Fibroblast of lung (primary cell): Measurements from ENCODE around the gene FBL. TPM values are rescaled to one million over a fixed set of nuclear protein-coding genes. Genes with fewer than 3 reads are reported as not detected.

Source experiments
- DNase-seq, 2 donors: peaks; one replicate each; pipeline versions ENCODE4 v3.0.0 to v3.0.0-alpha.2; 2010; ENCODE audit warnings: low read depth in 2 of 2
- H2AFZ ChIP-seq: 2 replicates; pipeline ENCODE4 v1.5.1; 2012; ENCODE audit warnings: low read length, control low read depth, inconsistent platforms
- H3K27ac ChIP-seq: 2 replicates; pipeline ENCODE4 v1.5.1; 2011; ENCODE audit warnings: low read length, control low read depth; ENCODE audit not compliant: insufficient read depth
- H3K27me3 ChIP-seq: 2 replicates; pipeline ENCODE4 v1.5.1; 2011; ENCODE audit warnings: mild to moderate bottlenecking, low read length; ENCODE audit not compliant: control insufficient read depth, insufficient read depth
- H3K36me3 ChIP-seq: 2 replicates; pipeline ENCODE4 v1.5.1; 2011; ENCODE audit warnings: low read length; ENCODE audit not compliant: control insufficient read depth, insufficient read depth
- H3K4me1 ChIP-seq: 2 replicates; pipeline ENCODE4 v1.5.1; 2011; ENCODE audit warnings: low read length; ENCODE audit not compliant: control insufficient read depth, insufficient read depth; ENCODE audit errors: extremely low read depth
- H3K4me2 ChIP-seq: 2 replicates; pipeline ENCODE4 v1.5.1; 2011; ENCODE audit warnings: low read length, control low read depth; ENCODE audit not compliant: insufficient read depth; ENCODE audit errors: extremely low read depth
- H3K4me3 ChIP-seq, 4 experiments: fragments of 200-600 bp in 1 of 4; sonication (generic) in 1 of 4; replicated peaks in 1 of 4; 2 replicates each; pipeline ENCODE4 v1.5.1; 2011 to 2016; ENCODE audit warnings: low read length in 4 of 4, low read depth in 3 of 4, mild to moderate bottlenecking in 3 of 4, control low read depth in 2 of 4, inconsistent platforms in 1 of 4, mixed read lengths in 1 of 4; ENCODE audit not compliant: insufficient read depth in 1 of 4; ENCODE audit errors: control extremely low read depth in 1 of 4
- H3K79me2 ChIP-seq: 2 replicates; pipeline ENCODE4 v1.5.1; 2012; ENCODE audit warnings: mild to moderate bottlenecking, low read length, inconsistent platforms; ENCODE audit not compliant: control insufficient read depth, insufficient read depth
- H3K9ac ChIP-seq: 2 replicates; pipeline ENCODE4 v1.5.1; 2011; ENCODE audit warnings: mild to moderate bottlenecking, low read length, control low read depth; ENCODE audit not compliant: insufficient read depth
- H3K9me3 ChIP-seq: 2 replicates; pipeline ENCODE4 v1.5.1; 2012; ENCODE audit warnings: low read depth, low read length; ENCODE audit not compliant: control insufficient read depth, insufficient read depth
- H4K20me1 ChIP-seq: 2 replicates; pipeline ENCODE4 v1.5.1; 2011; ENCODE audit warnings: low read length; ENCODE audit not compliant: control insufficient read depth, insufficient read depth; ENCODE audit errors: extremely low read depth
- CTCF ChIP-seq, 2 donors: IDR thresholded peaks in 1 of 2; conservative IDR thresholded peaks in 1 of 2; 1 replicate in 1 of 2; 2 replicates in 1 of 2; pipeline ENCODE4 v1.5.1; 2011 to 2012; ENCODE audit warnings: low read length in 2 of 2, control low read depth in 1 of 2, inconsistent platforms in 1 of 2, low read depth in 1 of 2, mild to moderate bottlenecking in 1 of 2
- EZH2 ChIP-seq: IDR thresholded peaks from 2 replicates; pipeline ENCODE4 v1.5.1; 2012; ENCODE audit warnings: low read length, control low read depth, mild to moderate bottlenecking; ENCODE audit errors: missing control alignments
- polyA plus RNA-seq, 2 donors: library from polyadenylated mRNA; depleted of rRNA in 1 of 2; stranded (reverse) in 1 of 2; unstranded in 1 of 2; fragments of >200 nt; gene quantifications; 2 replicates each; pipeline ENCODE4 v1.2.1, GENCODE V29; 2011 to 2012; ENCODE audit warnings: missing spikeins in 1 of 2
- total RNA-seq: library from RNA; depleted of rRNA; stranded (reverse); fragments of >200 nt; gene quantifications from 2 replicates; pipeline ENCODE4 v1.2.1, GENCODE V29; 2014

Gene FBL
- total and polyA plus RNA-seq, 2 donors (not counting 1 experiment from before 2014, with no cell fraction given), result 127 to 177 TPM

GRCh38 chr19:39843919-39844793, 2.0 kb downstream of the FBL start:
- H2AFZ ChIP-seq, result no peak overlapping the region
- no peak overlapping the region for H3K9ac ChIP-seq
- H3K27ac ChIP-seq, result no peak overlapping the region
- H3K4me3 ChIP-seq, result peak overlapping the region in 2 of 4 experiments; percentile 69 to 90
- peaks cover 12% of the 10 kb centered on the region for H3K4me1 ChIP-seq
- peak; percentile 32 to 63 for DNase-seq
- H3K79me2 ChIP-seq, result peaks cover 64% of the 10 kb centered on the region
- no peaks in the 10 kb centered on the region for H4K20me1 ChIP-seq
- peak; percentile 50 to 71 for TF ChIP-seq CTCF (conservative IDR thresholded peaks at IDR 0.05 in 1 of 2, IDR thresholded peaks at IDR 0.05 in 1 of 2; ENCODE audit: low read depth in 1 of 2, low read length in 2 of 2)
- no peak for TF ChIP-seq EZH2
- H3K9me3 ChIP-seq, result no peaks in the 10 kb centered on the region
- H3K27me3 ChIP-seq, result no peaks in the 10 kb centered on the region
- H3K36me3 ChIP-seq, result peaks cover 2% of the 10 kb centered on the region
- H3K4me2 ChIP-seq, result peak overlapping the region; percentile 81

GRCh38 chr19:39842693-39843435, 3.3 kb downstream of the FBL start:
- Histone ChIP-seq H4K20me1 (no peaks in the 10 kb centered on the region), H3K9me3 (no peaks in the 10 kb centered on the region), H3K4me3 (peak overlapping the region in 1 of 4 experiments; percentile 3), H3K9ac (no peak overlapping the region), H3K79me2 (peaks cover 68% of the 10 kb centered on the region), H3K27ac (no peak overlapping the region), H3K4me2 (peak overlapping the region; percentile 77), H3K4me1 (peaks cover 12% of the 10 kb centered on the region), H2AFZ (no peak overlapping the region), H3K36me3 (peaks cover 5% of the 10 kb centered on the region), H3K27me3 (no peaks in the 10 kb centered on the region)
- no peak for DNase-seq
- TF ChIP-seq CTCF (conservative IDR thresholded peaks at IDR 0.05 in 1 of 2, IDR thresholded peaks at IDR 0.05 in 1 of 2; ENCODE audit: low read depth in 1 of 2, low read length in 2 of 2), result no peak
- TF ChIP-seq EZH2, result no peak

- Histone ChIP-seq H3K27me3 (no peaks in the 10 kb centered on the region), H3K36me3 (peaks cover 17% of the 10 kb centered on the region), H3K27ac (no peak overlapping the region), H3K4me2 (no peak overlapping the region), H3K79me2 (peaks cover 68% of the 10 kb centered on the region), H3K4me1 (peaks cover 4% of the 10 kb centered on the region), H3K4me3 (no peak overlapping the region), H4K20me1 (no peaks in the 10 kb centered on the region), H3K9ac (no peak overlapping the region), H3K9me3 (no peaks in the 10 kb centered on the region), H2AFZ (no peak overlapping the region)
- DNase-seq, result no peak
- no peak for TF ChIP-seq CTCF (conservative IDR thresholded peaks at IDR 0.05 in 1 of 2, IDR thresholded peaks at IDR 0.05 in 1 of 2; ENCODE audit: low read depth in 1 of 2, low read length in 2 of 2)
- no peak for TF ChIP-seq EZH2
Measured at GRCh38 chr19:39841041-39841440, 5.1 kb downstream of the FBL start.
